A549 treated with DMSO at 1 μM for 4 hours (cell line): ENCODE measurements around the gene NUS1. TPM values are rescaled to one million over a fixed set of nuclear protein-coding genes. Genes with fewer than 3 reads are reported as not detected.

Experiments used
- total RNA-seq: library from RNA; stranded (reverse); fragments of 200-300 nt; extraction: Qiagen RNA extraction; gene quantifications from 5 replicates; pipeline ENCODE4 v1.2.3, GENCODE V29; 2022; ENCODE audit warnings: low read depth

Gene NUS1
- 25.7 to 31.7 TPM (median 28.9 TPM) in 5 replicates for total RNA-seq

GRCh38 chr6:117674991-117675657 is at the start of gene NUS1:
TSS of gene NUS1 (plus strand) at chr6:117675469. CDS start at chr6:117675671, 202 bp downstream.

Other genes with a start within 250 kb of the NUS1 start
- gene ROS1, start 249.5 kb upstream of the NUS1 start, total RNA-seq, result 0.09 to 0.24 TPM (median 0.20 TPM) in 5 replicates
- 26.2 to 36.5 TPM (median 30.9 TPM) in 5 replicates for gene DCBLD1, start 192.8 kb upstream of the NUS1 start, total RNA-seq
- gene GOPC, start 73.0 kb upstream of the NUS1 start, total RNA-seq, result 15.5 to 20.9 TPM (median 18.4 TPM) in 5 replicates
- 0.02 TPM in 1 of 5 replicates, not detected in the others for gene SLC35F1, start 231.8 kb downstream of the NUS1 start, total RNA-seq